GM21786 (cell line): ENCODE results near the gene DOK3.

Experiments
- ATAC-seq: cut with Tn5 transposase; IDR thresholded peaks from one replicate; pipeline ENCODE4 v1.9.1; 2021; ENCODE audit not compliant: unreplicated experiment

The DOK3 gene, protein sequence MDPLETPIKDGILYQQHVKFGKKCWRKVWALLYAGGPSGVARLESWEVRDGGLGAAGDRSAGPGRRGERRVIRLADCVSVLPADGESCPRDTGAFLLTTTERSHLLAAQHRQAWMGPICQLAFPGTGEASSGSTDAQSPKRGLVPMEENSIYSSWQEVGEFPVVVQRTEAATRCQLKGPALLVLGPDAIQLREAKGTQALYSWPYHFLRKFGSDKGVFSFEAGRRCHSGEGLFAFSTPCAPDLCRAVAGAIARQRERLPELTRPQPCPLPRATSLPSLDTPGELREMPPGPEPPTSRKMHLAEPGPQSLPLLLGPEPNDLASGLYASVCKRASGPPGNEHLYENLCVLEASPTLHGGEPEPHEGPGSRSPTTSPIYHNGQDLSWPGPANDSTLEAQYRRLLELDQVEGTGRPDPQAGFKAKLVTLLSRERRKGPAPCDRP

DNA sequence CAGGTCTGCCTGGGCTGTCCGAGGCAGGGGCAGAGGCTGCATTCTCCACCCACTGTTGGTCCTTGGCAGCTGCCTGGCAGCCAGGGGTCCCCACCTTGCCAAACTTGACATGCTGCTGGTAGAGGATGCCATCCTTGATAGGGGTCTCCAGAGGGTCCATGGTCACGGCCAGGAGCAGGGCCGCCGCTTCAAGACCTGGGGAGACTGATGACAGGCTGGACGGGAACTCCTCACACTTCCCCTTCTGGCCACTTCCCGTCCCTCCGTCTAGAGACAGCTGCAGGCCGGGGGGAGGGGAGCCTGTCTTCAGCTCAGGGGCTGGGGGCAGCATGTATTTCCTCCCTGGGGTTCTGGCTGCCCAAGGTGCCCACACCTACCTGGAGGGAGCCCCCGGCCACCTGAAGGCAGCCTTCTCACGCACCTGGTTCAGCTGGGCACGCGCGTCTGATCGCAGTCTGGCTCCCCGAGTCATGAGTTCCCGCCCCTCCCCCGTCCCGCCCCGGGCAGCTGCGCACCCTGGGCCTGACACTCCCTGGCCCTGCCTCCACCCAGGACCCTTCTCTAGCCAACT, at the start of gene DOK3:
TSS of gene DOK3 (minus strand) at position 446 of the 571 bp plus-strand sequence. CDS start at position 160, 286 bp downstream.
- ATAC-seq = peak; percentile 41

DNA sequence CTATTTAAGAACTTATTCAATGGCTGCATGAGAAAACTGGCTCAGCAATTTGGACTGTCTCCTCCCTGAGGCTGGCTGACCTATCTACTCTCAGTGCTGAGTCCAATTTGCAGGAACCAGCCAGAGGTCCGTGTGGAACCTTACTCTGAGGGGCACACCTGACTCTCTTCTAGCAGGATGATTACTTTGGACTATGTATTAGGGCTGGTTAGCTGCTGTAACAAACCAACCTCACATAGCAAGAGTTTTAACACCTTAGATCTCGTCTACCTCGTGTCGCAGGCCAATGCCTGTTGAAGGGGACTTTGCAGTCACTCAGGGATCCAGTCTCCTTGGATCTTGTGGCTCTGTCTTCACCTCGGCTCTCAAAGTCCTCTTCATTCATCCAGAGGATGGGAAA, 48.2 kb upstream of the DOK3 start:
- no peak for ATAC-seq

DNA sequence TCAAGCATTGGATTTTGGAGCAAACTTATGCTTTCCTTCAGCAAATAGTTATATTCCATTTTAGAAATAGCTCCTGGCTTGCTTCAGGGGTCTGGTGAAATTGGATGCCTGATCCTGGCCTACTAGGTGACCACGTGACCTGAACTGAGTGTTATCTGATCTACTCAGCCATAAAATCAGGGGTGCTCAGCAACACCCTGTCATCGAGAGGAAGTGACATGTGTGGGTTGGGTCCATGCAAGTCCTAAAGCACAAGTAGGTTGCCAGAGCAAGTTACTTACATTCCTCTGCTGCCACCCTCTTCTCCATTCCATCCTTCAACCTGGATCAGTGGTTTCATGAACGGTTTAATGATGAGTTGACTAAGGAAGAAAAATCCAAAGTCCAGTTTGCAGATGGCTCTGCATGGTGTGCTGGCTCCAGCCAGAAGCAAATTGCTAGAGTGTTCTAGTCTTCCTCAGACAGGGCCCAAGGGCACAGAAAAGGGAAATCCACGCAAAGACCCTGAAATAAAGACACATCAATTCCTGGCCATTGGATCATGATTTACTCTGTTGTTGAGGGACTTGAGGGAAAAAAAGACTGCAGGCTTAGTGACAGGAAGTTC, 47.5 kb upstream of the DOK3 start:
- no peak for ATAC-seq

DNA sequence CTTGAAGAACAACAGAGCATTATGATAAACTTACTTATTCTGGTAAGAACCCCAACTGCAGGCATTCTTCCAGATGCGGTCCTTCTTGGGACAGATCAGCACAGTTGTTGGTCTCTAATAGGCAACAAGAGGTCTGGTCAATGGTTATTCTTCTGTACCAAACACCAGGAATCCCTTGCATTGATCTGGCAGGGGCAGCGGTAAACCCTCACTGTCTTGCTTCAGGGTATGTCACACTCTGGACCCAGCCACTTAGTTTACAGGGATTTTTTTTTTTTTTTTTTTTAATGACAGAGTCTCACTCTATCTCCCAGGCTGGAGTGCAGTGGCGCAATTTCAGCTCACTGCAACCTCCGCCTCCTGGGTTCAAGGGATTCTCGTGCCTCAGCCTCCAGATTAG, 46.0 kb upstream of the DOK3 start:
- ATAC-seq = no peak

DNA sequence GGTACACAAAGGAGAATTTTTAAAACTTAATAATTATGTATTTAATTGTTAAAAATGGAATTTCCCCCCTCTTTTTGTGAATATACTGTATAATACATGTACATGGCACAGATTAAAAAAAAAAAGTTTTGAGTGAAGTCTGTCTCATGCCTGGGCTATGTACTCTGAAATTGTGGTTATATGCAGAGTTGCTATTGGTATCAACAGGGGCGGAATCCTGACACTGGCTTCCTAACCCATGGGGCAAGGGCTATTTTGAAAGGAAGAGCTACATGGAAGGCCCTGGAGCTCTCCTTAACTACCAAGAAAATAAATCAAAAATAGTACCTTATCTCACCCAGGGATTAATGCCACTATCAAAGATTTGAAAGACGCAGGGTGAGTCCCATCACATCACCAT, 45.6 kb upstream of the DOK3 start:
- ATAC-seq = no peak

DNA sequence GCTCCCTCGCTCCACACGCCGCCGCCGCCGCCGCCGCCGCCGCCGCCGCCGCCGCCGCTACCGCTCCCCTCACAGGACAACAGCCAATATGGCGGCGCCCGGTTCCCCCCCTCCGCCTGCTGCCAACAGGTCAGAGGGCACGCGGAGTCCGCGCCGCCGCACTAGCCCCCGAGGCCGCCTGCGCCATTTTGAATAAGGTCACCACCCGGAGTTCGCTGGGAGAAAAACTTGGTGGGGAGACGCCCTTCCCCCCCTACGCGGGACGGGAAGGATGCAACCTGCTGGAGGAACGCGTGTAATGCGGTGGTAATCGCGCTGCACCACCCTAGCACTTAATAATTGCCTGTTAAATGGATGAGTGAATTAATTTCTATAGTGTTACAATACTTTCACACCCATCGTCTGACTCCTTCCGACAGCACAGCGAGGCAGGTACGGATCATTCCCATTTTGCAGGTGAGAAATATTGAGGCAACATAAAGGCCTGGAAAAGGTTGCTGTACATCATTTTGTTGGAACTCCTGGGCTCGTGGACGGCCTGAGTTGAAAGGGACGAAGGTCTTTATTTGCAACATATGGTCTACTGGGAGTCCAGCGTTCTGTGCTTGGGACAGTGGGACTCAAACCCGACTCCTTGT, 45.0 kb upstream of the DOK3 start, which contains the start of gene FAM193B:
TSS of gene FAM193B (minus strand) at position 90 of the 638 bp plus-strand sequence. CDS start 105 bp downstream, outside the sequence.
- ATAC-seq = peak; percentile 83

DNA sequence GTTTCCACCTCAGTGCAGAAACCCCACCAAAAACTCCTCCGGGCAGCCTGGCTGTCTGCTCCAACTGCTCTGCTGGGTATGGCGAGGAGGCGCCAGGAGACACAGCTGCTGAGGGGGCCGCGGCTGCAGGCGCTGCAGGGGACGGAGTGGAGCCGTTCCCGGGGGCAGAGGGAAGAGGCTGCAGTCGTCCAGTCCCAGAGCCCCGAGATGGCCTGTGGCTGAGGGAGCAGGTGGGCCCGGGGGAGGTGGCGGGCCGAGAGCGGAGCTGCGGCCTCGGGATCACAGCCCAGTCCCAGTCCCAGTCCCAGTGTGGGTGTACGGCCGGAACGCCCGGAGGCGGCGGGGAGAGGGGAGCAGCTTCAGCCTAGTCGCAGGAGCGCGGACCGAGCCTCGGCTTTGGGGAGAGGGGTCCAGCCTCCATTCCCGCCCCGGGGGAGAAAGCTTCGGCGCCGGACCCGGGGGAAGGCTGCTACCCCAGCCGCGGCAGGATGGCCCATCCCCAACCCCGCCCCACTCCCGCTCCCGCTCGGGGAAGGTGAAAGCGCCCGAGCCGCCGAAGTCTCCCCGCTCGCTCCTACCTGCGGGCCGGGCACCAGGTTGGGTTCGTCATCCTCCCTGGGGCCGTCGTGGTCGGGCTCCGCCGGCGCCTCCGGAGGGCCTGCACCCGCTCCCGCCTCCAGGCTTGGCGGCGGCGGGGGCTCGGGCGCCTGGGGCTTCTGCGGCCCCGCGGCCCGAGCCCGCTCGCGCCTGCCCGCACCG, 44.2 kb upstream of the DOK3 start:
- ATAC-seq = peak; percentile 39

DNA sequence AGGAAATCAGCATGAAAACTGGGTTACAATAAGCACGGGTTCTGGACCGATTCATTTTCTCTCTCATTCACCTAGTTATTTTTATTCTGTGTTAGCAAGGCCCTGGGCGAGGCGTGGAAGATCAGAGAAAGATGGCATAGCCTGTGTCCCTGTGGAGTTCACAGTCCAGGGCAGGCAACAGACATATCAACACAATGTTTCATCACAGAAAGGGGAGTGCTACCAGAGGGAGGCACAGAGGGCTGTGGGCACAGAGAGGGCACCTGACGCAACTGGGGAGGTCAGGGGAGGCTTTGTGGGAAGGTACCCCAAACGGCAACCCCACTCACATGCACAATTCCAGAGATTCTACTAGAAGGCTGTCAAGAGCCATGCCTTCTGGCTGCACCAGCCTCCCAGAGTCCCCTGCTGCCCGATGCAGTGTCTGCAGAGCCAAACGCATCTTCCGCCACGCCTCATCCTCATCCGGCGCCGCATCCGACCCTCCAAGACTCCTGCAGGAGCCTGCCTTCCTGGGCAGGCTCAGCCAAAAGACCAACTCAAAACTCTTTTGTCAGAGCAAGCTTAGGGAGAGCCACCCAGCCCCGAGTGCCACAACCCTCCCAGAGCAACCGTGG, 43.3 kb upstream of the DOK3 start:
- ATAC-seq = no peak

DNA sequence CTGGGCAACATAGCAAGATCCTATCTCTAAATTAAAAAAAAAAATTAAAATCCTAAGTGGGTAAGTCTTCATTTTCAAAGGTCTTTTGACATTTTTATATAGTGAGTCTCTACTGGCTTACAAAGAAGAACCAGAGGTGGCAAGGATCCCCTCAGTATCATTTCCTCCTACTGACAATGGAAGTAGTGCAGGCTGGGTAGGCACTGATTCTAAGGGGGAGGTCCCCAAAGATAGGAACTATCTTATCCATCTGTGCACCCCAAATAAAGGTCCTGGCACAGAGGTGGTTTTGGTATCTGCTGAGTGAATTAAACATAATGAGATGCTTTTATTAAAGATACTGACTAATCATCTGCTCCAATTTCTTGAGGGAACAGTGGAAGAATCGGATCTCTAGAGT, 40.5 kb upstream of the DOK3 start:
- no peak for ATAC-seq

DNA sequence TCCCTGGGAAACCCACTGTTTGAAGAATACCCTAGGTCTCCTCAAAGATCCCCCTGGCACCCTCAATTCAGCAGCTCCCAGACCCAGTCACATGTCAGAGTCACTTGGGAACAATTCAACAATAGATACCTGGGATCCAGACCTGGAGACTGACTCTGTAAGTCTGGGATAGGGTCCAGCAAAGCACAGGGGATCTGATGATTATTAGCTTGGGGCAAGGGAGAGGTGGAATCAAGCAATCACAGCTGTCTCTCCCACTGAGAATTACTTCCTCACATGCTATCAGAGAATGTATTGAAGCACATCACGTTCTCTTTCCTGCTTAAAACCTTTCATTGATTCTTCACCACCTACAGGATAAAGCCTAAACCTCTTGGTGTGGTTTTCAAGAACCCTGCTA, 38.9 kb upstream of the DOK3 start:
- no peak for ATAC-seq

DNA sequence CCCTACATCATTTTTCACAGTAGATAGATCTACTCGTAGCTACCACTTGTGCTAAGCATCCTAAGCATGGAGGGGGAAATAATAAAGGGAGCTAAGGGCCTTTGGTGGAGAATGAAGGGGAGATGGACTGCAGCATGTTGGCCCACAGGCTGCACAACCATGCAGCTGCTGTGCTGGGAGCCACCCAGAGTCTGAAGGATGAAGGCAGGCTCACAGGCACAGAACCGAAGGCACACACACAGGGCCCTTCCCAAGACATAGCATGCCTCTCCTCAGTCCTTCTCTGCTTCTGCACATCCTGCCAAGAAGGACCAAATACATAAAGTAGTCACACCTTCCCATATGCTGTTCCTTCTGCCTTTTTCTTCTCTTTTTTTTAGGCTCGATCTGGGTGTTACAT, 38.1 kb upstream of the DOK3 start:
- no peak for ATAC-seq

DNA sequence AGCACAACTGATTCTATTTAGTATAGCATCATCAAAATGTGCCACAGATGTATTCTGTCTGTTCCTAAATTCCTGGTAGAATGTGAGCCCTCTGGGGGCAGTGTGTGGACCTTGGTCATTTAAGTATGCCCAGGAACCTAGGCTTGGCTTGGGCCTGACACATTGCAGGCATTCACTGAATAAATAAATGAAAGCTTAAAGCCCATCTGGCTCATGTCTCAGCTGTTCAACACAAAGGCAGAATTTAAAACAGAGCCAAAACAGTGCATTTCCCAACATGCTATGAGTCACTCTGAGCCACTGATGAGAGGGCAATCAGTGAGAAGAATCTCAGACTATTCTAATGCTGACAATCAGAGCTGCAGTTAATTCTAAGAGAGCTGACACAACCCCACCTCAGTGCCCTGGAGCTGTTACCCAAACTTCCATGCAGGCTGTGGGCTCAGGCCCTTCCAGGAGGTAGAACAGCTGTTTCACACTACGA, 36.7 kb upstream of the DOK3 start:
- ATAC-seq = no peak

DNA sequence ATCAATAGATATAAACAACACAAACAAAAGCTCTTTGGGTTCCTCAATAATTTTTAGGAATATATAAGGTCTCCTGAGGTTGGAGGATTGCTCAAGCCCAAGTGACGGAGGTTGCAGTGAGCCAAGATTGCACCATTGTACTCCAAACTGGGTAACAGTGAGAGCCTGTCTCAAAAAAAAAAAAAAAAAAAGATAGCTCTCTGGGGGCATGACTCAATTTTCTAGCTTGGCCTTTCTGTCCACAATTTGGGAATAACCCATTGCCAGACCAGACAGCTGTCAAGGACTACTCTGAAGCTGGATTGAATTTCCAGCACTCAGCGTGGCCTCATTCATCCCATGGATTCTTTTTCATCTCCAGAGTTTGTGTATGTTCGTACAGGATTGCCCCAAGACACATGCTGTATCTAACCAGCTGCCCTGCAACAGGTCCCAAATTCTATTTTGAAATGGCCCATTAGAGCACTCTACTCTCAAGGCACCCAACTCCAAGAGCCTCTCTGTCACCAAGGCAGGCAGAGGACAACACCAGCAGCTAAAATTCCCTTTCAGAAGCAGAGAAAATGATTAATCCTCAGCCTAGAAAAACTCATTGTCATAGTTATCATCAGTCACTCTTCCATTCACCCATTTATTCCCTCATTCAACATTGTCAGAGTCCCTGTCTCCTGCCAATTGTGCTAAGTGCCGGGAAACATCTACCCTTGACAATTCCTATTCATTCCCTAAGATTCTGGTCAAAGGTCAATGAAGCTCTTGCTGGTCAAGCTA, 36.0 kb upstream of the DOK3 start:
- no peak for ATAC-seq

DNA sequence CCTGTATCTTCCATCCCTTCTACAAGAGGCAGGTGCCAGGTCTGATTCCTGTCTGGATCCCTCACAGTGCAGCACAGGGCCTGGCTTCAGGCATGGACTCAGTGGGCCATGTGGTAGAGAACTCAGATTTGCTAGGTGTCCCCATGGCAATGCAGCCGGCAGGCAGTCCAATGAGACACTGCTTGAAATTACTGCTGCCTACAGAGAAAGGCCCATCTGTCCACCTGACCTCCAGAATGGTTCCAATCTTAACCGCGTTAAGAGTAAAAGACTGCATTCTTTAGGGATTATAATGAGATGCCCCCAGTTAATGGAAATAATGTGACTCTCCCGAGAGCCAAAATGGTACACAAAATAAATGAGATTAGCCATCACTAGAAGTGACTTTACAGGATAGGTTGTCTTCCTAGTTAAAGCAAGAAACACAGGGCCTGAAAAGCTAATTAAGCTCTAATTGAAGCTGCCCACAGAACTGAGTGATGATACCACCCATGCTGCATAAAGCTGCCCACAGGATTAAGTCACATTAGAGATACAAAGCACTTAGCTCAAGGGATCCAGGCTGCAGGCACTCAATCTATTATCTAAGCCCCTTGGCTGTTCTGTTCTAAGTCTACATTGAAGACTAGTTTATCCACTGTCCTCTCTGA, 33.3 kb upstream of the DOK3 start:
- no peak for ATAC-seq

DNA sequence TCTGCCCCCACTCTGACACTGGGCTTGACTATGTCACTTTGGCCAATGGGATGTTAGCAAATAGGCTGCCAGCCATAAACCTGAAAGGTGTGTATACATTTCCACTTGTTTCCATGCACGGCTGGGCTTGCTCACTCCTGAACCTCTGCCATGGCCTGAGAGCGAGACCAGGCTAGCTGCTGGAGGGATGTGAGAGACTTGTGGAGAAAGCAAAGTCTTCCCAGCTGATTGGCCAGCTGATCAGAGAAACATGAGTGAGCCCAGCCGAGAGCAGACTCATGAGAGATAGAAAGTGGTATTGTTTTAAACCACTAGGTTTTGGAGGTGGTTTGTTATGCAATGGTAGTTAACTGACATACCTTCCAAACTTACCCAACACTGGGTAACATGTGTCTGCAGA, 30.8 kb upstream of the DOK3 start:
- ATAC-seq = no peak

DNA sequence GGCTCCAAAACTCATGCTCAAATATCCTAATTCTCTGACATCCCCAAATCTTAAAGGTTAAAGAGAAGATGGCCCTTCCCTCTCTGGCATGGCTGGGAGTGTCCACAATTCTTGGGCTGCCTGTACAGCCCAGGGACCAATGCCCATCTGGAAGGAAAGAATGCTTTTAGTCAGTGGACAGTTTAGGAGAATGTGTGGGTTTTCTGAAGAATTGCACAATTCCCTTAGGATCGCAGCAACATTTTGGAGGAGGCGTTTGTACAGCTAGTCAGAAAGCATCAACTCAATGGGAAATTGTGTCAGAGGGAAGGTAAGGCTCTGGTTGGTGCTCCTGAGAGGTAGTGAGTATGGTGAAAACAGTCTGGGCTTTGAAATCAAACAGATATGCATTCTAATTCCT, 29.8 kb upstream of the DOK3 start:
- ATAC-seq = no peak

DNA sequence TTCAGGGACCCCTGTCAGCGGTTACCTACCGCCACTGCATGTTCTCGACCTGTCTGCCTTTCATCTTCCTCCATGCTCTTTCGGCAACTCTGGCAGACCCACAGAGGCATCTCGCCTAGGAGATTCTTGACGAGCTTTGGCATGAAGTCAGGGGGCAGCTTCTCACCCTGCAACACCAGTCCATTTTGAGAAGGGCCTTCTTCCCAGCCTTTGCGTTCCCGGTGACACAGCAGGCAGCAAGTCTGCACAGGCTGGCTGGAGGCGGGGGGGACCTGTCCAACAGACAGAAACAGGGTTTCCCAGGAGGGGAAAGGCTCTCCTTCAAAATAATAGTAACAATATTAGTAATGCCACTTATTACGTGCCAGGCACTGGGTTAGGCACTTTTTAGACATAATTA, 29.2 kb upstream of the DOK3 start:
- no peak for ATAC-seq

DNA sequence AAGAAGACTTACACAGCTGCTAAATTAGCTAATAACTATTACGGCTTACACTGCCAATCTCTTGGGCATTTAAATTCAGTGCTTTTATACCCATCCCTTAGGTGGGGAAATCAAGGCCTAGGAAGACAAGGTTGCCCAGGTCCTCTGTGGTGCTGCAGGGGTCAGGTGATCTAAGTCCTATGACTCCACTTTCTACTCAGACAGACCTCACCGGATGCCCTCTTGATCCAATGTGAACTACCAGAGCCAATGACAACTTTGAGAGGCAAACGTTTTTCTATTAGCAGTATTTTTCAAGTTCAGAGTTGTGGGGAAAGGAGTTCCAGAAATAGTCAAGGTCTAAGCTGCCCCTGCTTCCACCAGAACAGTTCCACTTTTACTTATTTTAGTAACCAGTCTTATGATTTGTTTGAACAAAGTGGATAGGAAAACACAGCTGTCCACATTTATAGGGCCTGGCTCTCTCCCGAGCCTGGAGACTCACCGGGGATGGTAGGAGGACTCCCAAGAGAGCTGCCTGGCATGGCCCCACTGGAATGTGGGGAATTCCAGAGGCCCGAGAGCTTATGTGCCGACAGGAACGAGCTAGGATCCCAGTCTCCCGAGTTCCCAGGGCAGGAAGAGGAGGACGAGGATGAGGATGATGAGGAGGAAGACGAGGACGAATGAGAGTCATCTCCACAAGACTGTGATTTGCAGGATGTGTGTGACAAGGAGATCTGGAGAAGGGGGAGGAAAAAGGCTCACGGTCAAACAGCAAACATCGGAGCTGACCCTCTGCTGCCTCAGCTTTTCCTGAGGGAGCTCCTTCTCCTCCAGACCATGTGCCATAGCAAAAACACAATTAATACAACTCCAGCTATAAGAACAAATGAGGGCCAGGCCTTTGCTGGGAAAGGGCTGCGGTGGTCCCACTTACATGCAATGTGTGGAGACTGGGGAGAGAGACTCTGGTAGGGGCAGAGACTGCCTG, 28.0 kb upstream of the DOK3 start:
- ATAC-seq = no peak
